ENCODE results near the gene TRAPPC12. TPM values are rescaled to one million over a fixed set of nuclear protein-coding genes. Genes with fewer than 3 reads are reported as not detected.
A peak's percentile ranks its signal among the peaks of the same experiment; 100 is the strongest.

TRAPPC12 gene
- total RNA-seq, 3 donors from 2014 or later (not counting 1 experiment from before 2014, with no cell fraction given) = 65.1 to 92.6 (median 86.7) TPM

DNA sequence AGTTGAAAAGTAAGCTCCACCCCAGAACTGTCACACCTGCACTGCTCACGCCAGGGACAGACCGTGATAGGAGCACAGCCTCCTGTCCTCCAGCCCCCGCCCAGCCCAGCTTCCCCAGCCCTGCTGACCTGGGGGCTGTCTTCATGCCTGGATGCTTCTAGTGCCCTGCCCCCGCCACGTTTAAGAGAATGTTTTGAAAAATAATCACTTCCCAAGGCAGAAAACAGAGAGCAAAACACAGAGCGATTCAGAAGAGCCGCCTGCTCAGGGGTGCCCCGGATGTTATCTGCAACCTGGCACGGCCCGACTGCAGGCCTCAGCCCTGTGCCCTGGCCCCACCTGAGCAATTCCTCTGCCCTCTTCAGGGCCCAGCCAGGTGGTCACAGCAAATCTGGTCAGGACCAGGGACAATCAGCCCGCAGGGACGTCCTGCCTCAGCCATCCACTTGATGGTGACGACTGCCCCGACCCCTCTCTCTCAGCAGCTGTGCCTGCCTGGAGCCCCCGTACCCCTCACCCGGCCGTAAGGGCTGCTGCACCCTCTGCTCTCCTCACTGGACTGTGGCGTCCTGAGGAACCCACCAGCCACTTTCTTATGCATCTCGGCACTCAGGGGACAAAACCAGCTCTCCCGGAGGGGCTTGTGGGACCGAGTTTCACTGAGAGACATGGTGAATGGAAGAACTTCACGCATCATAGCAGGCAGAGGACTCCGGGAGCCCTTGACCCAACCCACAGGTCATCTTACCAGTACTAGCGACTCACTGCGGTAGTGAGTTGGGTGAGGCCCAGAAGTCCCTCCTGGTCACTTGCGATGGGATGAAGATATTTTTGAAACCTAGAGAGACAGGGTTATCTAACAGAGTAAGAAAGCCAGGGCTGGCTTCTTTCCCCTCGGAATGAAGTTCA is 109.6 kb downstream of the TRAPPC12 start:
- H3K36me3 Mint-ChIP-seq = no peaks in the 10 kb centered on the region
- Histone ChIP-seq H3K9me3 (ENCODE audit: control insufficient read depth, insufficient read depth, low read length) (no peaks in the 10 kb centered on the region), H3K36me3 (ENCODE audit: control insufficient read depth, insufficient read depth, low read length) (no peaks in the 10 kb centered on the region), H3K4me1 (ENCODE audit: control insufficient read depth, insufficient read depth, low read length) (peaks cover 20% of the 10 kb centered on the region), H3K4me3 (ENCODE audit: low read length) (no peak overlapping the region), H3K27ac (ENCODE audit: low read length) (no peak overlapping the region), H3K27me3 (ENCODE audit: control insufficient read depth, insufficient read depth, low read length) (no peaks in the 10 kb centered on the region)
- intact Hi-C loops (cut with micrococcal nuclease) = no loop called here
- WGBS (ENCODE audit: insufficient coverage) = 92% methylated on average over 27 of the region's 27 CpGs
- DNase-seq = no peak
- H3K27ac Mint-ChIP-seq = no peak overlapping the region
- no peak for ATAC-seq
- H3K9me3 Mint-ChIP-seq = no peaks in the 10 kb centered on the region
- H3K27me3 Mint-ChIP-seq (ENCODE audit: low read depth in 2 of 2) = no peaks in the 10 kb centered on the region
- no peak overlapping the region for H3K4me3 Mint-ChIP-seq
- TF ChIP-seq, protein P1, sequence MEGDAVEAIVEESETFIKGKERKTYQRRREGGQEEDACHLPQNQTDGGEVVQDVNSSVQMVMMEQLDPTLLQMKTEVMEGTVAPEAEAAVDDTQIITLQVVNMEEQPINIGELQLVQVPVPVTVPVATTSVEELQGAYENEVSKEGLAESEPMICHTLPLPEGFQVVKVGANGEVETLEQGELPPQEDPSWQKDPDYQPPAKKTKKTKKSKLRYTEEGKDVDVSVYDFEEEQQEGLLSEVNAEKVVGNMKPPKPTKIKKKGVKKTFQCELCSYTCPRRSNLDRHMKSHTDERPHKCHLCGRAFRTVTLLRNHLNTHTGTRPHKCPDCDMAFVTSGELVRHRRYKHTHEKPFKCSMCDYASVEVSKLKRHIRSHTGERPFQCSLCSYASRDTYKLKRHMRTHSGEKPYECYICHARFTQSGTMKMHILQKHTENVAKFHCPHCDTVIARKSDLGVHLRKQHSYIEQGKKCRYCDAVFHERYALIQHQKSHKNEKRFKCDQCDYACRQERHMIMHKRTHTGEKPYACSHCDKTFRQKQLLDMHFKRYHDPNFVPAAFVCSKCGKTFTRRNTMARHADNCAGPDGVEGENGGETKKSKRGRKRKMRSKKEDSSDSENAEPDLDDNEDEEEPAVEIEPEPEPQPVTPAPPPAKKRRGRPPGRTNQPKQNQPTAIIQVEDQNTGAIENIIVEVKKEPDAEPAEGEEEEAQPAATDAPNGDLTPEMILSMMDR (IDR thresholded peaks at IDR 0.05) = no peak
- peaks cover 15 to 21% of the 10 kb centered on the region in 2 donors for H3K4me1 Mint-ChIP-seq

DNA sequence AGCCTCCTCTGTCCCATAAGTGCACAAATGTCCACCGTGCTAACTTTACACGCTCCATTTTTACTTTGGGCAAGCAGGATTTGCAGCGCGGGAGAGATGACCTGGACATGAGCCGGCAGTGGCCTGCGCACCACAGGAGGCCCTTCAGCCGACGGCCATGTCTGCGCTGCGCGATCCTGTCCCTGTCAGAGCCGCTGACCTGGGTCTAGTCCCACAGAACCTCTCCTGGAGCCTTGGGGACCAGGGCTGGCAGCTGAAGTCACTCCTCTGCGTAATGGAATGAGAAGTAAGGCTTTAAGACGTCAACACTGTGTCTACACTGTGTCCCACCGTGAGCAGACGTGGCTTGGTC is 110.2 kb downstream of the TRAPPC12 start:
- TF ChIP-seq, protein P1 (IDR thresholded peaks at IDR 0.05) = no peak
- Histone ChIP-seq H3K27me3 (ENCODE audit: control insufficient read depth, insufficient read depth, low read length) (no peaks in the 10 kb centered on the region), H3K36me3 (ENCODE audit: control insufficient read depth, insufficient read depth, low read length) (no peaks in the 10 kb centered on the region), H3K9me3 (ENCODE audit: control insufficient read depth, insufficient read depth, low read length) (no peaks in the 10 kb centered on the region), H3K4me3 (ENCODE audit: low read length) (no peak overlapping the region), H3K4me1 (ENCODE audit: control insufficient read depth, insufficient read depth, low read length) (peaks cover 20% of the 10 kb centered on the region), H3K27ac (ENCODE audit: low read length) (no peak overlapping the region)
- H3K4me3 Mint-ChIP-seq = peak overlapping the region; percentile 25
- H3K9me3 Mint-ChIP-seq = no peaks in the 10 kb centered on the region
- no peak for DNase-seq
- H3K27me3 Mint-ChIP-seq (ENCODE audit: low read depth in 2 of 2) = no peaks in the 10 kb centered on the region
- no peak overlapping the region for H3K27ac Mint-ChIP-seq
- no peak for ATAC-seq
- WGBS (ENCODE audit: insufficient coverage) = 95% methylated on average over 16 of the region's 16 CpGs
- no peaks in the 10 kb centered on the region for H3K36me3 Mint-ChIP-seq
- peaks cover 15 to 21% of the 10 kb centered on the region in 2 donors for H3K4me1 Mint-ChIP-seq
- intact Hi-C loops (cut with micrococcal nuclease) = no loop called here

DNA sequence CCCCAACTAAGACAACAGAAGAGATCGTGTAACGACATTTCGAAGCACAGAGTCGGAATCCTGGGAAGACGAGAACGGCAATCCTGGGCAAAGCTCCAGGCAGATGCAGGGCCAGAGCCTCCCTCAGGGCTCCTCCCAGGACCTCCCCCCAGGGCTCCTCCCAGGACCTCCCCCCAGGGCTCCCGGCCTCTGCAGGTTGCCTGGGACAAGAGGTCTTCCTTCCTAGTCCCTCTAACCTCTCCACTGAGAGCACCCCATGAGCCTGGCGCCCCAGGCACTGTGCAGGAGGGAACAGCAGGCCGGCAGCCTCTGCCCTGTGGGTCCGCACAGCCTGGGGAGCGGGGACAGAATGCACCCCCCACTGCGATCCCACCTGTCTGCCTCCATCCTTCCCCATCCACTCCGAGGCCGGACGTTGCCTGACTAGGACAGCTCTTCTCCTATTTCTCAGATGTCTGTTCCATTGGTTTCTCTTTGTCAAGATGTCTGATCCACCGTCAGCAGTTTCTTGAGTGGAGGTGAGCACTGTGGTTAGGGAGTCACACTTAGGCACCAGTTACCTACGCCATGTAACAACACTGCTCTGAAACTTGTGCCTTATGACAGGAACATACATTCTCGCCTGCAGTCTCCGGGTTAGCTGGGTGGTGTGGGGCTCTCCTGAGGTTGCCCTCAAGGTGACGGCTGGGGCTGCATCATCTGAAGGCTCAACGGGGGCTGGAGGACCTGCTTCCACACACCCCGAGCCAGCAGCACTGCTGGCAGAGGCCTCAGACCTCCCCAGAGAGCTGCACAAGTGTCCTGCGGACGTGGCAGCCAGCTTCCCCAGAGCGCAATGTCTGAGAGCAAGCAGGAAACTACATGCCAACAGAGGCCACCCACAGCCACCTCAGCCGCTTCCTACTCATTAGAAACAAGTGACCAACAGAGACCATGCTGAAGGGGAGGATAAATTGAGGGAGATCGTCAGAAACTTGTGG is 111.0 kb downstream of the TRAPPC12 start:
- no peaks in the 10 kb centered on the region for H3K36me3 Mint-ChIP-seq
- 69% methylated on average over 25 of the region's 27 CpGs for WGBS (ENCODE audit: insufficient coverage)
- Histone ChIP-seq H3K27me3 (ENCODE audit: control insufficient read depth, insufficient read depth, low read length) (no peaks in the 10 kb centered on the region), H3K4me1 (ENCODE audit: control insufficient read depth, insufficient read depth, low read length) (peaks cover 20% of the 10 kb centered on the region), H3K9me3 (ENCODE audit: control insufficient read depth, insufficient read depth, low read length) (no peaks in the 10 kb centered on the region), H3K4me3 (ENCODE audit: low read length) (no peak overlapping the region), H3K27ac (ENCODE audit: low read length) (peak overlapping the region; percentile 49), H3K36me3 (ENCODE audit: control insufficient read depth, insufficient read depth, low read length) (no peaks in the 10 kb centered on the region)
- TF ChIP-seq, protein P1 (IDR thresholded peaks at IDR 0.05) = no peak
- H3K4me3 Mint-ChIP-seq = peak overlapping the region; percentile 78
- peaks cover 15 to 21% of the 10 kb centered on the region in 2 donors for H3K4me1 Mint-ChIP-seq
- ATAC-seq (peak; percentile 53 to 81 (median 63)), DNase-seq (no peak)
- H3K27me3 Mint-ChIP-seq (ENCODE audit: low read depth in 2 of 2) = no peaks in the 10 kb centered on the region
- no peaks in the 10 kb centered on the region for H3K9me3 Mint-ChIP-seq
- intact Hi-C loops (cut with micrococcal nuclease) = no loop called here
- H3K27ac Mint-ChIP-seq = peak overlapping the region; percentile 67 to 80

All from natural killer cell (primary cell).